HUES48 (cell line): ENCODE measurements around the gene WDR89.
"Not testable (repeated sequence)": the region's sequence is repeated elsewhere in the genome, so short reads cannot be mapped to it uniquely, and the experiment has no call there.

Source experiments
- H3K27ac ChIP-seq: one replicate; pipeline ENCODE4 v1.7.0; 2013; ENCODE audit warnings: low read depth, low read length, inconsistent platforms
- H3K27me3 ChIP-seq: 2 replicates; pipeline ENCODE4 v1.6.1; 2013; ENCODE audit warnings: mild to moderate bottlenecking, low read length; ENCODE audit not compliant: control insufficient read depth, insufficient read depth
- H3K36me3 ChIP-seq: 2 replicates; pipeline ENCODE4 v1.6.1; 2013; ENCODE audit warnings: low read length; ENCODE audit not compliant: control insufficient read depth, insufficient read depth
- H3K4me1 ChIP-seq: 2 replicates; pipeline ENCODE4 v1.6.1; 2013; ENCODE audit warnings: mild to moderate bottlenecking, low read length; ENCODE audit not compliant: control insufficient read depth, insufficient read depth
- H3K4me3 ChIP-seq: 2 replicates; pipeline ENCODE4 v1.5.1; 2013; ENCODE audit warnings: mild to moderate bottlenecking, low read depth, low read length
- H3K9ac ChIP-seq: 2 replicates; pipeline ENCODE4 v1.6.1; 2013; ENCODE audit warnings: mild to moderate bottlenecking, low read depth, low read length, moderate library complexity
- H3K9me3 ChIP-seq: 2 replicates; pipeline ENCODE4 v1.6.1; 2013; ENCODE audit warnings: low read length; ENCODE audit not compliant: control insufficient read depth, insufficient read depth

The WDR89 gene

DNA sequence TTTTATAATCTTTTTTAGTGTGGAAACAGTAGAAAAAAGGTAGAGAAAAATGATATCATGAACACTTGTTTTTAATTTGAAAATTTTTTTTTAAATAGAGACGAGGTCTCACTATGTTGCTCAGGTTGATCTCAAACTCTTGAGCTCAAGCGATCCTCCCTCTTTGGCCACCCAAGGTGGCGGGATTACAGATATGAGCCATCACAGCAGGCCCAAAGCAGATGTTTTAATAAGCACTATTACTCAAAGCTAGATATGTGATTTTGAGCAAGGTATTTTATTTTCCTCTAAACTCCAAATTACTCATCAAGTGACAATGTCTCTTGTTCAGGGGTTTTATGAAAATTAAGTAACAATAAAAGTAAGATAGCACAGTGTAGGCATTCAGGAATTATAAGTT is 10.7 kb upstream of the WDR89 start:
- Histone ChIP-seq H3K27ac (no peak overlapping the region), H3K4me3 (no peak overlapping the region), H3K4me1 (no peaks in the 10 kb centered on the region), H3K27me3 (no peaks in the 10 kb centered on the region), H3K9ac (no peak overlapping the region), H3K9me3 (no peaks in the 10 kb centered on the region), H3K36me3 (no peaks in the 10 kb centered on the region)

DNA sequence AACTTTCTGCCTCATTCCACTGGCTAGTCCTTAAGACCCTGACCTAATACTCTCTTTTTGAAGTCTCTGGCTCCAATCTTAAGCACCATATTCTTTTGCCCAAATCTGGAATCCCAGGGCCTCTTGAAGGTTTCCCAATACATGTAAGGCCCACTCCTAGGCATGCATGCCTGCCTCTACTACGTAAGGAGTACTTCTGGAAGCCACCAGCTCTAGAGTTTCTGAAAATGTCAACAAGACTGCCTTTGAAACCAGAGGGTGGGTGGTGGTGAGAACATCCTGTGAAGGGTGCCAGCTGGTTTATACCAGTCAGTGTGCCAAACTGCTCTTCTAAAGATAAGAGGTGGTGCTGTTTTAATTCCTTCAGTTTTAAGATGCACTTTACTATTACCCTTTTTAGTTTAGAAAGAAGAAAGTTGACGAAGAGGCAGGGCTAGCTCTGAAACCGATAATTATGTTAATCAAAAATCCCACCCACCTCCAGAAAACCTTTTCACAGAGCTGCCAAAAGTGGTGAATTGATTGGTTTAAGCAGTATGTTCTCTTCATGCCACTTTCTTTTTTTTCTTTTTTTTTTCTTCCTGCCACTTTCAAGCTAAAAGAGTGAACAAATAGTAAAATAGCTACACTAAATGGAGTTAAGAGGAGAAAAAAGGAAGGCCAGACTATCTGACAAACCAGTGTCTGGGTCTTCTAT is 8.7 kb upstream of the WDR89 start:
- Histone ChIP-seq H3K27me3 (no peaks in the 10 kb centered on the region), H3K4me1 (no peaks in the 10 kb centered on the region), H3K4me3 (no peak overlapping the region), H3K9me3 (no peaks in the 10 kb centered on the region), H3K27ac (no peak overlapping the region), H3K9ac (no peak overlapping the region), H3K36me3 (no peaks in the 10 kb centered on the region)

DNA sequence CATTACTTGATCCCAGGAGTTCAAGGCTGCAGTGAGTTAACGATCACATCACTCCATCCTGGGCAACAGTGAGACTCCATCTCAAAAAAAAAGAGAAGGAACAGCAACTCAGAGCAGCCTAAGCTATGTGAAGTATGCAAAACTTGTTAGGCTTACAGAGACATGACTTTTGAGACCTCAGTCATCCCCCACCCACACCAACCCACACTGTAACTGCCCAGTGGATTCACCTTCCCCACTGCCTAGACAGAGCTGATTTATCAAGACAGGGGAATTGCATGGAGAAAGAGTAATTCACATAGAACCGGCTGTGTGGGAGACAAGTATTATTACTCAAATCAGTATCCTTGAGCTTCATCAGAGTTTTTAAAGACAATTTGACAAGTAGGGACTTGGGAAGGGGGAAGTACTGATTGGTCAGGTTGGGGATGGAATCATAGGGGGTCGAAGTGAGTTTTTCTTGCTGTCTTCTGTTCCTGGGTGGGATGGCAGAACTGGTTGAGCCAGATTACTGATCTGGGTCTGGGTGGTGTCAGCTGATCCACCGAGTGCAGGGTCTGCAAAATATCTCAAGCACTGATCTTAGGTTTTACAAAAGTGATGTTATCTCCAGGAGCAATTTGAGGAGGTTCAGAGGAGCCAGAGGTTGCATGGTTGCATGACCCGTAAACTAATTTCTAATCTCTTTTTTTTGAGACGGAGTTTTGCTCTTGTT is 6.2 kb upstream of the WDR89 start:
- no peak overlapping the region for H3K27ac ChIP-seq
- H3K4me3 ChIP-seq, result no peak overlapping the region
- no peaks in the 10 kb centered on the region for H3K27me3 ChIP-seq
- no peaks in the 10 kb centered on the region for H3K9me3 ChIP-seq
- no peaks in the 10 kb centered on the region for H3K36me3 ChIP-seq
- 0 out of 2 replicates have a peak, but pooled peaks cover under 1% of the 10 kb centered on the region for H3K4me1 ChIP-seq
- H3K9ac ChIP-seq, result no peak overlapping the region

DNA sequence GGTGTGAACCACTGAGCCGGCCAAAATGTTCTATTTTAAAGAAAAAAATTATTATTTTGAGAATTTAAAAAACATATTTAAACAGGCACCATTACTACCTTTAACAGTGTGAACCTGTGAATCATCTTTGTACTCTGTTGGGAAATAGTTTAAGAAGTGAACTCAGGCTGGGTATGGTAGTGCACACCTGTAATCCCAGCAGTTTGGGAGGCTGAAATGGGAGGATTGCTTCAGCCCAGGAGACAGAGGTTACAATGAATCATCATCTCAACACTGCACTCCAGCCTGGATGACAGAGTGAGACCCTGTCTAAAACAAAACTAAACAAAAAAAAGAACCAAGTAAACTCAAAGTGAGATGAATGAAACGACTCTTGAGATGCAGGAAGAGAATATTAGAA is 3.1 kb upstream of the WDR89 start:
- no peaks in the 10 kb centered on the region for H3K27me3 ChIP-seq
- peaks cover 6% of the 10 kb centered on the region for H3K36me3 ChIP-seq
- peaks cover 3% of the 10 kb centered on the region; the same call in 1 of the 2 replicates for H3K4me1 ChIP-seq
- no peaks in the 10 kb centered on the region for H3K9me3 ChIP-seq
- H3K9ac ChIP-seq, result no peak overlapping the region
- H3K4me3 ChIP-seq, result no peak overlapping the region
- no peak overlapping the region for H3K27ac ChIP-seq

DNA sequence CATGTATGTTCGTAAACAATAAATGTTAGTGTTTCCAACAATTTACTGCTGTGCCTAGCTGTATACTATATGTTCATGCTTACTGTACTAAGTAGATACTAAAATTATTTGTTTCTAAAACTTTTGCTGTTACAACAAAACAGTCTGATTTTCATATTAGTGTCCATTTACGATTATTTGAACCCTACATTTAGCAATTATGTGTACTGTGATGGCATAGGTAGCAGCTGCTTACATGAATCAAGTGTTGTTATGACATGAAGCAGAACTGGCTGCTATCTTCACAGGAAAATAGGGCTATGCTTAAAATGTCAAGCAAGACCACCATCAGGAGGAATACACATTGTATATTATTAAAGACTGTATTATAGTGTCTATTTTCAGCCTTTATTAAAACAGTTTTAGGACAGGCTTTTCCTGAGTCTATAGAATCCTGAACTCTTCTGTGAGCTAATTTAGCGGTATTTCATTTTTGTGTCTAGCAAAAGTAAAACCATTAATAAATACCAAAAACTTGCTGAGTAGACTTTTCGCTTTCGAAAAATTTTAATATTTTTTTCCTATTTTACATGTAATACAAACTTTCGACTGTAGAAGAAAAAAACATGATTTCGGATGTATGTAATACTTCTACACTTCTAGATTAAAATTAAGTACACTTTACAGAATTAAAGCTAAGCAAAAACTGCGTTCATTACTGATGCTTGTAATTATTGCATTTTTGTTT is 1.1 kb upstream of the WDR89 start:
- H3K9me3 ChIP-seq, result no peaks in the 10 kb centered on the region
- peak overlapping the region; percentile 93 for H3K4me3 ChIP-seq
- peaks cover 3% of the 10 kb centered on the region; the same call in 1 of the 2 replicates for H3K4me1 ChIP-seq
- H3K9ac ChIP-seq, result no peak overlapping the region
- peaks cover 13% of the 10 kb centered on the region for H3K36me3 ChIP-seq
- no peak overlapping the region for H3K27ac ChIP-seq
- no peaks in the 10 kb centered on the region for H3K27me3 ChIP-seq

DNA sequence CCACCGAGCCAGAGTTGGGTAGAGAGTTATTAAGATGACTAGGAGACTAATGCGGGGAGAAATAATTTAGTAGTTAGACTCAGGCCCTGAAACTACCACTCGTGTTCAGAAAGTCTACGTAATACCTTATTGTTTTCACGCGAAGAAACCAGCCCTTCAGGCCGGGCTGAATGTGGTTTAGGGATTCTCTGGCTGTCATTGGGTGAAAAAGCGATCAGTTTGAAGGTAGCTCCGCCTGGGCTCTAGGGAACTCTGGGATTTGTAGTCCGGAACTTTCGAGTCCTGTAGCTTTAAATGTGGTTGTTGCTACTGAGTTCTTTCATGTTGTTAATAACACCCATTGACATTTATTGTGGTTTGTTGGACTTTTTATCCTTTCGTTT is 549 bp upstream of the WDR89 start:
- Histone ChIP-seq H3K4me3 (peak overlapping the region; percentile 93), H3K27me3 (no peaks in the 10 kb centered on the region), H3K9ac (peak overlapping the region; percentile 92), H3K9me3 (no peaks in the 10 kb centered on the region), H3K27ac (peak overlapping the region; percentile 96), H3K36me3 (peaks cover 13% of the 10 kb centered on the region), H3K4me1 (peaks cover 3% of the 10 kb centered on the region; the same call in 1 of the 2 replicates)

DNA sequence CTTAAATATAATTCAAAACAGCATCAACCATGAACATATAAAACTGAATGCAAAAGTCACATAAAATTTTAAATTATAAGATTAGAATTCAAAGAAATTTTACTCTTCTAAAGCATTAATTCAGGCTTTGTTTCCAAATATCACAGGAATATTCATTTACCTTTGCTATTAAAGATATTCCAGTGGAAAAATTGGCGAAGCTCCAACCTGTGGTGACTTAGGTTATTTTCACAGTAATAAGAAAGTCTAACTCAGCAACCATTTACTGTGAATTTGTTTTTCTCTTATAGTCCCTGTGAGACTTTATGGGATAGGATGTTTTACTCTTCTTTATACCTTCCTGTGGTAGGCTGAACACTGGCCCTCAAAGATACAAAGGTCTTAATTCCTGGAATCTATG is 3.2 kb downstream of the WDR89 start:
- no peak overlapping the region for H3K27ac ChIP-seq
- no peak overlapping the region for H3K4me3 ChIP-seq
- H3K4me1 ChIP-seq, result peaks cover 3% of the 10 kb centered on the region; the same call in 1 of the 2 replicates
- H3K27me3 ChIP-seq, result no peaks in the 10 kb centered on the region
- no peaks in the 10 kb centered on the region for H3K9me3 ChIP-seq
- no peak overlapping the region for H3K9ac ChIP-seq
- peaks cover 16% of the 10 kb centered on the region for H3K36me3 ChIP-seq

DNA sequence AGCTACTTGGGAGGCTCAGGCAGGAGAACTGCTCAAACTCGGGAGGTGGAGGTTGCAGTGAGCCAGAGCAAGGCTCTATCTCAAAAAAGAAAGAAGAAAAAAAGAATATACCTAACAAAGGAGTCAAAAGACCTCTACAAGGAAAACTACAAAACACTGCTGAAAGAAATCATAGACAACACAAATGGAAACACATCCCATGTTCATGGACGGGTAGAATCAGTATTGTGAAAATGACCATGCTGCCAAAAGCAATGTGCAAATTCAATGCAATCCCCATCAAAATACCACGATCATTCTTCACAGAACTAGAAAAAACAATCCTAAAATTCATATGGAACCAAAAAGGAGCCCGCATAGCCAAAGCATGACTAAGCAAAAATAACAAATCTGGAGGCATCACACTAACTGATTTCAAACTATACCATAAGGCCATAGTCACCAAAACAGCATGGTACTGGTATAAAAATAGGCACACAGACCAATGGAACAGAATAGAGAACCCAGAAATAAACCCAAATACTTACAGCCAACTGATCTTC is 5.5 kb downstream of the WDR89 start:
- not testable (repeated sequence) for H3K9me3 ChIP-seq, H3K4me3 ChIP-seq, H3K27ac ChIP-seq, H3K4me1 ChIP-seq, H3K27me3 ChIP-seq, H3K9ac ChIP-seq
- peaks cover 16% of the 10 kb centered on the region for H3K36me3 ChIP-seq

DNA sequence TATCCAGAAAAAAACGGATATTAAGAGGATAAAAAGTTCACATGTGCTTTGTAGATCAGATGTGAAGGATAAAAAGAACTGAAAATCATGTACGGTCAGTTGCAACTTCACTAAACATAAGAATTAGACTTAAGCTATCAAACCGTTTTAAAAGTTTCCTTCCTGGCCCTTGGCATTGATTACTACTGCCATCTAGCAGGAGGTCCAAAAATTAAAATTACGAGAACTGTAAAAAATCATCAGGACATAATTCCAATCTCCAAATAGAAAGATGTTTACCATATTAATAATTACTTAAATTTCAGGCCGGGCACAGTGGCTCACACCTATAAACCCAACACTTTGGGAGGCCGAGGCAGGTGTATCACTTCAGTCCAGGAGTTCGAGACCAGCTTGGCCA is 7.9 kb downstream of the WDR89 start:
- Histone ChIP-seq H3K4me3 (no peak overlapping the region), H3K27me3 (no peaks in the 10 kb centered on the region), H3K9me3 (no peaks in the 10 kb centered on the region), H3K9ac (no peak overlapping the region), H3K27ac (no peak overlapping the region), H3K36me3 (peaks cover 11% of the 10 kb centered on the region), H3K4me1 (no peaks in the 10 kb centered on the region)

DNA sequence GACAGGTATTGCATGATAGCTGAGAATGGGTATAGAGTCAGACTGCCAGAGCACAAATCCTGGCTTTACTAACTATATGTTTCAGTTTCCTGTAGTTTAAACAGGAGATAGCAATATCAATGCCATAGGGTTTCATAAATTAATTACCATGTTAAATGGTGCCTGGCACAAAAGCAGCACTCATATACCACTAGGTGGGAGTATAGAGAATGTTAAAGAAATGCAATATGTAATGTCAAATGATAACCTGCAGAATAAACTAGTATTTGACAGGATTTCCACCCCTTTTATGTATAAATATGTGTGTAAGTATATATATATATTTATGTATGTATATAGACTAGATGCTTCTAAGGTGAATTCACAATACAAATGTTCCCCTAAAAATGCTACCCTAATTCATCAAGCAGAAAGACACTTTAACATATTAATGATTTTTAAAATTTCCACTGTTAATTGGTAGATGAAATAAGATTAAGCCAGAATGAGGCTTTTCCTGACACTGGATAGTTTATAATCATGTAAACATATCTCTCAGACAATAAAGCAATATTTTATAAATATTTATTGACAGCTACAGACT is 8.6 kb downstream of the WDR89 start:
- no peak overlapping the region for H3K9ac ChIP-seq
- H3K27me3 ChIP-seq, result no peaks in the 10 kb centered on the region
- H3K36me3 ChIP-seq, result peaks cover 12% of the 10 kb centered on the region
- H3K9me3 ChIP-seq, result no peaks in the 10 kb centered on the region
- H3K4me3 ChIP-seq, result no peak overlapping the region
- H3K4me1 ChIP-seq, result no peaks in the 10 kb centered on the region
- no peak overlapping the region for H3K27ac ChIP-seq
